Breast epithelium (tissue), 4 donors: ENCODE results near the gene ASPA. TPM values are rescaled to one million over a fixed set of nuclear protein-coding genes. Genes with fewer than 3 reads are reported as not detected.
"Not testable (repeated sequence)": the region's sequence is repeated elsewhere in the genome, so short reads cannot be mapped to it uniquely, and the experiment has no call there.

Experiments used
- DNase-seq, 2 donors: peaks; one replicate each; pipeline ENCODE4 v3.0.0-alpha.2; 2019; ENCODE audit warnings: low spot score in 2 of 2
- H3K27ac ChIP-seq, 2 donors: fragments of 200-600 bp; sonication (generic) in 1 of 2; one replicate each; pipeline ENCODE4 v1.5.1; 2016 to 2019; ENCODE audit warnings: mild to moderate bottlenecking in 1 of 2
- H3K27me3 ChIP-seq, 2 donors: fragments of 200-600 bp; sonication (generic) in 1 of 2; one replicate each; pipeline versions ENCODE4 v1.5.1 to v1.6.0; 2017 to 2019; ENCODE audit warnings: control low read depth in 1 of 2, mild to moderate bottlenecking in 1 of 2
- H3K36me3 ChIP-seq: fragments of 200-600 bp; one replicate; pipeline ENCODE4 v1.5.1; 2019
- H3K4me1 ChIP-seq, 2 donors: fragments of 200-600 bp; sonication (generic); one replicate each; pipeline ENCODE4 v1.5.1; 2016 to 2019; ENCODE audit warnings: control low read depth in 1 of 2
- H3K4me3 ChIP-seq, 3 donors: fragments of 200-600 bp; sonication (generic); 1 replicate in 2 of 3; 2 replicates in 1 of 3; pipeline ENCODE4 v1.5.1; 2016 to 2019; ENCODE audit warnings: mild to moderate bottlenecking in 3 of 3, moderate library complexity in 2 of 3
- H3K9me3 ChIP-seq, 2 donors: fragments of 200-600 bp; sonication (generic) in 1 of 2; one replicate each; pipeline ENCODE4 v1.5.1; 2016 to 2019; ENCODE audit warnings: control low read depth in 1 of 2
- CTCF ChIP-seq, 3 donors: fragments of 450-650 bp; IDR thresholded peaks; one replicate each; pipeline ENCODE4 v1.5.1; 2016 to 2017; ENCODE audit warnings: antibody characterized with exemption in 3 of 3, mild to moderate bottlenecking in 3 of 3, moderate library complexity in 3 of 3
- POLR2A ChIP-seq: fragments of 450-650 bp; IDR thresholded peaks from one replicate; pipeline ENCODE4 v1.6.1; 2016; ENCODE audit warnings: antibody characterized with exemption, mild to moderate bottlenecking, moderate library complexity
- POLR2AphosphoS5 ChIP-seq, 3 donors: sonication (generic); formaldehyde crosslinking; IDR thresholded peaks; one replicate each; pipeline ENCODE4 v1.6.1; 2017; ENCODE audit warnings: antibody characterized with exemption in 3 of 3
- intact Hi-C: fragments of 100-400 bp; cut with DNase I; formaldehyde crosslinking; loops from one replicate; pipeline ENCODE4 v1.15.1; 2023; ENCODE audit warnings: low total_unique reads
- total RNA-seq, 3 donors: library from RNA; depleted of rRNA; stranded (reverse); fragments of >200 nt; gene quantifications; one replicate each; pipeline ENCODE4 v1.1.0, GENCODE V29; 2016

Gene ASPA
- total RNA-seq: 1 to 10 TPM in 2 of 3 donors, under 1 TPM in 1; 0.98 to 3.8 (median 1.6) TPM

DNA sequence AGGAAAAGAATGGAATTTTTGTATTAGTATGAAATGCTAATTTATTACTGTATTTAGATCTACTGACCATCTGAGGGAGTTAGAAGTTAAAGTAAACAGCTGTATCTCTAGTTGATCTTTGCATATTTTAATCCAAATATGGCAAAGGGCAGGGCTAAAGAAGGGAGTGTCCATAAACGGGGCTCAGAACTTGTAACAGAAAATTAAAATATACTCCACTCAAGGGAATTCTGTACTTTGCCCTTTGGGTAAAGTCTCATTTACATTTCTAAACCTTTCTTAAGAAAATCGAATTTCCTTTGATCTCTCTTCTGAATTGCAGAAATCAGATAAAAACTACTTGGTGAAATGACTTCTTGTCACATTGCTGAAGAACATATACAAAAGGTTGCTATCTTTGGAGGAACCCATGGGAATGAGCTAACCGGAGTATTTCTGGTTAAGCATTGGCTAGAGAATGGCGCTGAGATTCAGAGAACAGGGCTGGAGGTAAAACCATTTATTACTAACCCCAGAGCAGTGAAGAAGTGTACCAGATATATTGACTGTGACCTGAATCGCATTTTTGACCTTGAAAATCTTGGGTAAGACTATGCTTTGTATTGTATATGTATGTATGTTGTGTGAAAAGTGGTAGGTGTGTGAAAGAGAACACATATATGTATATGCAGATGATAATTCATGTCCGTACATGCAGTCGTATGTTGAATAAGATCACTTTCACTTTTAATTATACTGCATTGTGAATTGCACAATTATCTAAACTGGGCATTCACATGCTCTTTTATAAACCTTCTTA is at the start of gene ASPA:
ASPA (plus strand) TSS at position 186 of the 799 bp plus-strand sequence; CDS start at position 349, 163 bp downstream.
- Histone ChIP-seq H3K4me3 (peak within 1 kb of the TSS; percentile 36 to 60 (median 40)), H3K4me1 (no peaks in the 10 kb centered on the region), H3K27ac (peak within 1 kb of the TSS; percentile 34 to 62), H3K27me3 (no peaks in the 10 kb centered on the region), H3K9me3 (no peaks in the 10 kb centered on the region), H3K36me3 (no peaks in the 10 kb centered on the region)
- intact Hi-C loops: no loop called here
- DNase-seq: no peak
- TF ChIP-seq CTCF (IDR thresholded peaks at IDR 0.05): no peak
- no peak for TF ChIP-seq POLR2AphosphoS5 (IDR thresholded peaks at IDR 0.05)
- TF ChIP-seq POLR2A: no peak

GRCh38 chr17:3433215-3433614 is 42.6 kb upstream of the ASPA start:
- DNase-seq, H3K27ac ChIP-seq, H3K4me3 ChIP-seq, intact Hi-C loops, H3K36me3 ChIP-seq, H3K27me3 ChIP-seq, H3K4me1 ChIP-seq: not testable (repeated sequence)
- H3K9me3 ChIP-seq: peaks cover 0 to 14% of the 10 kb centered on the region in 2 donors

GRCh38 chr17:3433741-3434140 is 42.1 kb upstream of the ASPA start, which contains the start of gene OR1E2:
Gene OR1E2, minus strand, starts transcription at chr17:3433841. Its CDS starts 0 bp downstream, at chr17:3433841.
- DNase-seq: no peak
- TF ChIP-seq POLR2A: no peak
- no peak for TF ChIP-seq CTCF (IDR thresholded peaks at IDR 0.05)
- TF ChIP-seq POLR2AphosphoS5 (IDR thresholded peaks at IDR 0.05): no peak
- intact Hi-C loops: no loop called here
- Histone ChIP-seq H3K27me3 (no peaks in the 10 kb centered on the region), H3K4me1 (no peaks in the 10 kb centered on the region), H3K4me3 (no peak within 1 kb of the TSS), H3K36me3 (no peaks in the 10 kb centered on the region), H3K27ac (no peak within 1 kb of the TSS), H3K9me3 (peaks cover 0 to 14% of the 10 kb centered on the region in 2 donors)

GRCh38 chr17:3438368-3438767 is 37.4 kb upstream of the ASPA start:
- Histone ChIP-seq H3K4me1 (no peaks in the 10 kb centered on the region), H3K9me3 (no peaks in the 10 kb centered on the region), H3K4me3 (no peak overlapping the region), H3K27me3 (no peaks in the 10 kb centered on the region), H3K36me3 (no peaks in the 10 kb centered on the region), H3K27ac (no peak overlapping the region)
- DNase-seq: no peak
- intact Hi-C loops: no loop called here
- TF ChIP-seq POLR2A (no peak), POLR2AphosphoS5 (IDR thresholded peaks at IDR 0.05) (no peak), CTCF (IDR thresholded peaks at IDR 0.05) (no peak)

DNA sequence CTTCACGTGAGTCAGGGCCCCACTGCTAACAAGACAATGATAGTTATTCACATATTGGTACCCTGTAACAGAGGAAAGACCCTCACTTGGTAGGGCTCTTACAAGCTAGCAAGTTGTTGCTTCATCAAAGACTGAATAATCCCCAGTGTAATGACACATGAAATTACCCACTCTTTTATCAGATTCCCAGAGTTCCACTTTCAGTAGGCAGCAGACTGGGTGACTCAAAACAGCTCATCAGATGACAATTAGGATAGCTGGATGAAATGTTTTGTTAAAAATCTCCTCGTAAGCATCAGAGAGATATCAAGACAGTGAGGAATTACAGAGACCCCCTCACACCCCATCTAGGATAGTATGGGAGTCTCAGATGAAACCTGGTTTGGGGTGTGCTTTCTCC is 35.3 kb upstream of the ASPA start:
- DNase-seq: no peak
- intact Hi-C loops: no loop called here
- H3K27ac ChIP-seq: no peak overlapping the region
- no peak for TF ChIP-seq CTCF (IDR thresholded peaks at IDR 0.05)
- no peak for TF ChIP-seq POLR2A
- TF ChIP-seq POLR2AphosphoS5 (IDR thresholded peaks at IDR 0.05): no peak
- H3K9me3 ChIP-seq: no peaks in the 10 kb centered on the region
- H3K4me3 ChIP-seq: no peak overlapping the region
- no peaks in the 10 kb centered on the region for H3K4me1 ChIP-seq
- no peaks in the 10 kb centered on the region for H3K36me3 ChIP-seq
- no peaks in the 10 kb centered on the region for H3K27me3 ChIP-seq
